Measurements from ENCODE around the gene FAM25G. TPM values are rescaled to one million over a fixed set of nuclear protein-coding genes. Genes with fewer than 3 reads are reported as not detected.
"Not testable (repeated sequence)": the region's sequence is repeated elsewhere in the genome, so short reads cannot be mapped to it uniquely, and the experiment has no call there.

The FAM25G gene
- total RNA-seq, 4 donors from 2014 or later: 41.4 to 115 (median 85.8) TPM

- DNase-seq (ENCODE audit: low spot score in 2 of 2): peak in 1 of 2 donors; percentile 7
- 85 to 89% methylated on average over 2 to 3 of the region's 5 CpGs for WGBS, 2 donors
- H3K4me3 ChIP-seq (ENCODE audit: low read depth, poor library complexity, severe bottlenecking); intact Hi-C loops (cut with DNase I; ENCODE audit: low total_unique reads): not testable (repeated sequence)
These were observed 16.4 kb downstream of the FAM25G start for GRCh38 chr10:47475101-47475500.

- intact Hi-C loops (cut with DNase I; ENCODE audit: low total_unique reads); DNase-seq (ENCODE audit: low spot score in 2 of 2); H3K4me3 ChIP-seq (ENCODE audit: low read depth, poor library complexity, severe bottlenecking): not testable (repeated sequence)
- WGBS, 2 donors: no CpG with 5 or more reads among the region's 7 CpGs
These were observed 18.0 kb downstream of the FAM25G start for GRCh38 chr10:47473516-47473915.

- no CpG with 5 or more reads among the region's 3 CpGs for WGBS, 2 donors
- intact Hi-C loops (cut with DNase I; ENCODE audit: low total_unique reads): not testable (repeated sequence)
These were observed 18.9 kb downstream of the FAM25G start for GRCh38 chr10:47472647-47473046.

GRCh38 chr10:47472072-47472471, 19.4 kb downstream of the FAM25G start:
- DNase-seq (ENCODE audit: low spot score in 2 of 2); intact Hi-C loops (cut with DNase I; ENCODE audit: low total_unique reads); H3K4me3 ChIP-seq (ENCODE audit: low read depth, poor library complexity, severe bottlenecking): not testable (repeated sequence)
- no CpG with 5 or more reads among the region's 5 CpGs for WGBS, 2 donors

More at GRCh38 chr10:47472647-47473046, 18.9 kb downstream of the FAM25G start:
- not testable (repeated sequence) for H3K4me3 ChIP-seq (ENCODE audit: low read depth, poor library complexity, severe bottlenecking); DNase-seq (ENCODE audit: low spot score in 2 of 2)

- H3K4me3 ChIP-seq (ENCODE audit: low read depth, poor library complexity, severe bottlenecking); DNase-seq (ENCODE audit: low spot score in 2 of 2); intact Hi-C loops (cut with DNase I; ENCODE audit: low total_unique reads): not testable (repeated sequence)
- 86 to 94% methylated on average over 9 to 11 of the region's 20 CpGs for WGBS, 2 donors
These were observed 22.6 kb downstream of the FAM25G start for GRCh38 chr10:47468731-47469528.

GRCh38 chr10:47467957-47468356, 23.5 kb downstream of the FAM25G start:
- intact Hi-C loops (cut with DNase I; ENCODE audit: low total_unique reads); DNase-seq (ENCODE audit: low spot score in 2 of 2); H3K4me3 ChIP-seq (ENCODE audit: low read depth, poor library complexity, severe bottlenecking): not testable (repeated sequence)
- 92 to 96% methylated on average over 5 of the region's 7 CpGs for WGBS, 2 donors

GRCh38 chr10:47467458-47467857, 24.0 kb downstream of the FAM25G start:
- 95% methylated on average over 4 of the region's 5 CpGs for WGBS, 2 donors
- not testable (repeated sequence) for H3K4me3 ChIP-seq (ENCODE audit: low read depth, poor library complexity, severe bottlenecking)

GRCh38 chr10:47465216-47465917, 26.1 kb downstream of the FAM25G start:
- H3K4me3 ChIP-seq (ENCODE audit: low read depth, poor library complexity, severe bottlenecking); DNase-seq (ENCODE audit: low spot score in 2 of 2); intact Hi-C loops (cut with DNase I; ENCODE audit: low total_unique reads): not testable (repeated sequence)
- WGBS, 2 donors: 47 to 55% methylated on average over 13 to 14 of the region's 14 CpGs

More at GRCh38 chr10:47467458-47467857, 24.0 kb downstream of the FAM25G start:
- intact Hi-C loops (cut with DNase I; ENCODE audit: low total_unique reads); DNase-seq (ENCODE audit: low spot score in 2 of 2): not testable (repeated sequence)

- H3K4me3 ChIP-seq (ENCODE audit: low read depth, poor library complexity, severe bottlenecking); intact Hi-C loops (cut with DNase I; ENCODE audit: low total_unique reads); DNase-seq (ENCODE audit: low spot score in 2 of 2): not testable (repeated sequence)
- no CpG with 5 or more reads among the region's 9 CpGs for WGBS, 2 donors
These were observed 28.7 kb downstream of the FAM25G start for GRCh38 chr10:47462577-47463358.

- H3K4me3 ChIP-seq (ENCODE audit: low read depth, poor library complexity, severe bottlenecking); DNase-seq (ENCODE audit: low spot score in 2 of 2); intact Hi-C loops (cut with DNase I; ENCODE audit: low total_unique reads): not testable (repeated sequence)
- WGBS, 2 donors: 1 to 2% methylated on average over 8 to 14 of the region's 37 CpGs
These were observed 30.2 kb downstream of the FAM25G start for GRCh38 chr10:47461261-47461687.

All from lower leg skin (tissue), 4 donors.